GM12873 (cell line): ENCODE measurements around the gene MEIS1.

ENCODE experiments used
- CTCF ChIP-seq: IDR thresholded peaks from 2 replicates; pipeline ENCODE4 v1.5.1; 2012; ENCODE audit warnings: low read depth, mild to moderate bottlenecking, moderate library complexity, low read length, control low read depth; ENCODE audit not compliant: insufficient read depth; ENCODE audit errors: missing control alignments

The MEIS1 gene

GRCh38 chr2:66438498-66438833 lies 3.5 kb downstream of the MEIS1 start:
- no peak for TF ChIP-seq CTCF

- TF ChIP-seq CTCF: no peak
Observed at GRCh38 chr2:66438891-66439811, 4.2 kb downstream of the MEIS1 start.

GRCh38 chr2:66439812-66440542 lies 5.1 kb downstream of the MEIS1 start:
- no peak for TF ChIP-seq CTCF

GRCh38 chr2:66440708-66441497 lies 6.0 kb downstream of the MEIS1 start:
- no peak for TF ChIP-seq CTCF

- TF ChIP-seq CTCF: no peak
Observed at GRCh38 chr2:66441581-66442320, 6.8 kb downstream of the MEIS1 start.

- TF ChIP-seq CTCF: no peak
Observed at GRCh38 chr2:66442516-66443185, 7.7 kb downstream of the MEIS1 start.
